ENCODE data around the gene RNF166.

DNA sequence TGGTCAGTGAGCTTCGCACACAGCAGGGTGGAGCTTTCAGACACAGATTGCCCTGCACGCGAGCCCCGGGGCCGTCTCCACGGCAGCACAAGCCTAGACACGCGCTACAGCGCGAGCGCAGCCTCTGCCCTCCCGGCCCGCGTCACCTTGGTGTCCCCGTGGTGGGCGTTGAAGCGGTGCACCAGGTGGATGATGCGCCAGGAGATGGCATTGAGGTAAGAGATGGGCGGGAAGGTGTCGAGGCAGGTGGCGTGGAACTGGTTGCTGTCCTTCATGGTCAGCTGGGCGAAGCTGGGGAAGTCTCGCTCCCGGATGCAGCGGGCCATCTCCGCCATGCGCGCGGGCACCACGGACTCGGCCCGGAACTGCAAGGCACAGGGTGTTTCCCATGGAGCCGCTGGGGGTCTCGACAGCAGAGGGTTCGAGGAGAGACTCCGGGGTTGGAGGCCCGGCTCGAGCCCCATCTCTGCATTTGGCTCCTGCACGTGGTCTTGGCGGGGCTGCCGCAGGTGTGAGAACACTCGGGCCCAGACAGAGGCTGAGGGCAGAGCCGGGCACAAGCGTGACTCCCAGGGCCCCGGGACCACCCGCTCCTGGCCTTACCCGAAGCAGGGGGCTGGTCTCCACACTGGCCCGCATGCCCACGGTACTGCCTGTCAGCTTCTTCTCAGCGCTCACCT is 51.0 kb downstream of the RNF166 start:
- TF ChIP-seq, protein P1, sequence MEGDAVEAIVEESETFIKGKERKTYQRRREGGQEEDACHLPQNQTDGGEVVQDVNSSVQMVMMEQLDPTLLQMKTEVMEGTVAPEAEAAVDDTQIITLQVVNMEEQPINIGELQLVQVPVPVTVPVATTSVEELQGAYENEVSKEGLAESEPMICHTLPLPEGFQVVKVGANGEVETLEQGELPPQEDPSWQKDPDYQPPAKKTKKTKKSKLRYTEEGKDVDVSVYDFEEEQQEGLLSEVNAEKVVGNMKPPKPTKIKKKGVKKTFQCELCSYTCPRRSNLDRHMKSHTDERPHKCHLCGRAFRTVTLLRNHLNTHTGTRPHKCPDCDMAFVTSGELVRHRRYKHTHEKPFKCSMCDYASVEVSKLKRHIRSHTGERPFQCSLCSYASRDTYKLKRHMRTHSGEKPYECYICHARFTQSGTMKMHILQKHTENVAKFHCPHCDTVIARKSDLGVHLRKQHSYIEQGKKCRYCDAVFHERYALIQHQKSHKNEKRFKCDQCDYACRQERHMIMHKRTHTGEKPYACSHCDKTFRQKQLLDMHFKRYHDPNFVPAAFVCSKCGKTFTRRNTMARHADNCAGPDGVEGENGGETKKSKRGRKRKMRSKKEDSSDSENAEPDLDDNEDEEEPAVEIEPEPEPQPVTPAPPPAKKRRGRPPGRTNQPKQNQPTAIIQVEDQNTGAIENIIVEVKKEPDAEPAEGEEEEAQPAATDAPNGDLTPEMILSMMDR (IDR thresholded peaks at IDR 0.05): no peak
- no peak for TF ChIP-seq POLR2A (IDR thresholded peaks at IDR 0.05)
